Measurements from ENCODE around the gene OCIAD2. TPM values are rescaled to one million over a fixed set of nuclear protein-coding genes. Genes with fewer than 3 reads are reported as not detected.
"Not testable (repeated sequence)": the region's sequence is repeated elsewhere in the genome, so short reads cannot be mapped to it uniquely, and the experiment has no call there.

The OCIAD2 gene
- total RNA-seq, 4 donors from 2014 or later: 12.6 to 21.5 (median 17.6) TPM

- WGBS, 2 donors: 88 to 91% methylated on average over 7 of the region's 7 CpGs
- no peak overlapping the region for H3K4me3 ChIP-seq (ENCODE audit: low read depth, poor library complexity, severe bottlenecking)
- TF ChIP-seq POLR2A (IDR thresholded peaks at IDR 0.05) (no peak), CTCF (IDR thresholded peaks at IDR 0.05) (no peak)
- intact Hi-C loops (cut with DNase I; ENCODE audit: low total_unique reads): no loop called here
- no peak for DNase-seq (ENCODE audit: low spot score in 2 of 2)
Observed at GRCh38 chr4:48858130-48858529, 48.4 kb downstream of the OCIAD2 start.

GRCh38 chr4:48854982-48855381 is 51.6 kb downstream of the OCIAD2 start:
- intact Hi-C loops (cut with DNase I; ENCODE audit: low total_unique reads): no loop called here
- no peak for DNase-seq (ENCODE audit: low spot score in 2 of 2)
- no peak for TF ChIP-seq POLR2A (IDR thresholded peaks at IDR 0.05)
- no peak for TF ChIP-seq CTCF (IDR thresholded peaks at IDR 0.05)
- 81 to 85% methylated on average over 2 of the region's 2 CpGs for WGBS, 2 donors
- H3K4me3 ChIP-seq (ENCODE audit: low read depth, poor library complexity, severe bottlenecking): no peak overlapping the region

- no peak for TF ChIP-seq POLR2A (IDR thresholded peaks at IDR 0.05)
- TF ChIP-seq CTCF (IDR thresholded peaks at IDR 0.05): no peak
- DNase-seq (ENCODE audit: low spot score in 2 of 2): no peak
- 100% methylated on average over 1 of the region's 1 CpG for WGBS, 2 donors
- intact Hi-C loops (cut with DNase I; ENCODE audit: low total_unique reads): no loop called here
- H3K4me3 ChIP-seq (ENCODE audit: low read depth, poor library complexity, severe bottlenecking): no peak overlapping the region
Observed at GRCh38 chr4:48854395-48854683, 52.2 kb downstream of the OCIAD2 start.

- TF ChIP-seq CTCF (IDR thresholded peaks at IDR 0.05): no peak
- no peak for TF ChIP-seq POLR2A (IDR thresholded peaks at IDR 0.05)
- intact Hi-C loops (cut with DNase I; ENCODE audit: low total_unique reads): no loop called here
- WGBS, 2 donors: 93 to 95% methylated on average over 4 of the region's 4 CpGs
- no peak overlapping the region for H3K4me3 ChIP-seq (ENCODE audit: low read depth, poor library complexity, severe bottlenecking)
- DNase-seq (ENCODE audit: low spot score in 2 of 2): no peak
Observed at GRCh38 chr4:48853604-48854394, 52.8 kb downstream of the OCIAD2 start.

GRCh38 chr4:48851651-48852050 is 54.9 kb downstream of the OCIAD2 start:
- intact Hi-C loops (cut with DNase I; ENCODE audit: low total_unique reads): no loop called here
- no peak for DNase-seq (ENCODE audit: low spot score in 2 of 2)
- 77 to 91% methylated on average over 1 of the region's 1 CpG for WGBS, 2 donors
- TF ChIP-seq POLR2A (IDR thresholded peaks at IDR 0.05) (no peak), CTCF (IDR thresholded peaks at IDR 0.05) (no peak)
- H3K4me3 ChIP-seq (ENCODE audit: low read depth, poor library complexity, severe bottlenecking): no peak overlapping the region

GRCh38 chr4:48848799-48849198 is 57.8 kb downstream of the OCIAD2 start:
- DNase-seq (ENCODE audit: low spot score in 2 of 2); H3K4me3 ChIP-seq (ENCODE audit: low read depth, poor library complexity, severe bottlenecking); intact Hi-C loops (cut with DNase I; ENCODE audit: low total_unique reads): not testable (repeated sequence)
- WGBS, 2 donors: 98 to 99% methylated on average over 6 of the region's 6 CpGs
